ENCODE results near the gene UBR3. TPM values are rescaled to one million over a fixed set of nuclear protein-coding genes. Genes with fewer than 3 reads are reported as not detected.

The UBR3 gene
- polyA plus RNA-seq, 1 donor from 2014 or later = 75.2 TPM

DNA sequence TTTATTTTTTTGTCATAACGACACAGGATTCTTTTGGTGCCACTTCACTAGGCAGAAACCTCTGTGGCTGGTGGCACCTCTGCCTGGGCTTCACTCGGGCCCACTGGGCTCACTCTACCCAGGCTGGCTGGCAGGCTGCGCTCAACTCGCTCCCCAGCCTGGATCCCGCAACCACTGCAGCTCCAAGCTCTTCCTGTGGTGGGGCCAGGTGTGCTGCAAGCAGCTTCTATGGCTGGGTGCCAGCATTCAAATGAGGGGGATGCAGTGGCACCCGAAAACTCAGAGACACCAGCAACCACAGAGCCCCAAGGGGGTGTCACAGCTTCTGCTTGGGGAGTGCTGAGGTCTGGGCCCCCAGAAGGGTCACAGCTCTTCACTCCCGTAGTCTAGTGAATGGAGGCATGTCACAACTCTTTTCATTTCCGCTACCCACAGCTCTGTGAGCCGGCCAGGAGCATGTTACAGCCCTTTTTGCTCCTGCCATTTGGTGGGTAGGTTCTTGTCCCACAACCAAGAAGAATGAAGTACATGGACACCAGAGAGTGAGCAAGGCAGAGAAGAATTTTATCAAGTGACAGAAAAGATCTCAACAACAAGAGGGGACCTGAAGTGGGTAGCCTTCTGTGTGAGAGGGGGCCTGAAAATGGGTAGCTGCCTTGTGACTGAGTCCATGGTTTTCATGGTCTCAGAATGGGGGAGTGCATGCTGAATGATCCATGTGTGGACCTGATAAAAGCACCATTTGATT lies 170.1 kb downstream of the UBR3 start:
- H3K4me2 ChIP-seq (ENCODE audit: low read length) = no peak overlapping the region
- no peaks in the 10 kb centered on the region for H3K9me2 ChIP-seq (ENCODE audit: insufficient read depth, low read length)
- no peak overlapping the region for H2AFZ ChIP-seq (ENCODE audit: low read depth, low read length)
- peaks cover 4% of the 10 kb centered on the region for H3K36me3 ChIP-seq (ENCODE audit: insufficient read depth, low read length)
- H3K9ac ChIP-seq (ENCODE audit: low read length) = no peak overlapping the region
- H3K27ac ChIP-seq (ENCODE audit: low read length) = no peak overlapping the region
- H3K4me3 ChIP-seq (ENCODE audit: low read length) = no peak overlapping the region
- H3K9me3 ChIP-seq (ENCODE audit: low read length) = no peaks in the 10 kb centered on the region
- TF ChIP-seq POLR2AphosphoS5 (IDR thresholded peaks at IDR 0.05) (no peak), SMC3 (conservative IDR thresholded peaks at IDR 0.05; ENCODE audit: poor library complexity) (no peak), MXI1 (conservative IDR thresholded peaks at IDR 0.05; ENCODE audit: poor library complexity, severe bottlenecking) (no peak), RAD21 (conservative IDR thresholded peaks at IDR 0.05) (no peak), EP300 (conservative IDR thresholded peaks at IDR 0.05; ENCODE audit: poor library complexity, severe bottlenecking) (no peak), EZH2 (IDR thresholded peaks at IDR 0.05; ENCODE audit: borderline replicate concordance, insufficient read depth, low read length, poor library complexity, severe bottlenecking) (no peak), TAF1 (IDR thresholded peaks at IDR 0.05; ENCODE audit: low read depth) (no peak)
- TF ChIP-seq, protein P1, sequence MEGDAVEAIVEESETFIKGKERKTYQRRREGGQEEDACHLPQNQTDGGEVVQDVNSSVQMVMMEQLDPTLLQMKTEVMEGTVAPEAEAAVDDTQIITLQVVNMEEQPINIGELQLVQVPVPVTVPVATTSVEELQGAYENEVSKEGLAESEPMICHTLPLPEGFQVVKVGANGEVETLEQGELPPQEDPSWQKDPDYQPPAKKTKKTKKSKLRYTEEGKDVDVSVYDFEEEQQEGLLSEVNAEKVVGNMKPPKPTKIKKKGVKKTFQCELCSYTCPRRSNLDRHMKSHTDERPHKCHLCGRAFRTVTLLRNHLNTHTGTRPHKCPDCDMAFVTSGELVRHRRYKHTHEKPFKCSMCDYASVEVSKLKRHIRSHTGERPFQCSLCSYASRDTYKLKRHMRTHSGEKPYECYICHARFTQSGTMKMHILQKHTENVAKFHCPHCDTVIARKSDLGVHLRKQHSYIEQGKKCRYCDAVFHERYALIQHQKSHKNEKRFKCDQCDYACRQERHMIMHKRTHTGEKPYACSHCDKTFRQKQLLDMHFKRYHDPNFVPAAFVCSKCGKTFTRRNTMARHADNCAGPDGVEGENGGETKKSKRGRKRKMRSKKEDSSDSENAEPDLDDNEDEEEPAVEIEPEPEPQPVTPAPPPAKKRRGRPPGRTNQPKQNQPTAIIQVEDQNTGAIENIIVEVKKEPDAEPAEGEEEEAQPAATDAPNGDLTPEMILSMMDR (IDR thresholded peaks at IDR 0.05; ENCODE audit: poor library complexity, severe bottlenecking) = no peak
- TF ChIP-seq, protein P2, sequence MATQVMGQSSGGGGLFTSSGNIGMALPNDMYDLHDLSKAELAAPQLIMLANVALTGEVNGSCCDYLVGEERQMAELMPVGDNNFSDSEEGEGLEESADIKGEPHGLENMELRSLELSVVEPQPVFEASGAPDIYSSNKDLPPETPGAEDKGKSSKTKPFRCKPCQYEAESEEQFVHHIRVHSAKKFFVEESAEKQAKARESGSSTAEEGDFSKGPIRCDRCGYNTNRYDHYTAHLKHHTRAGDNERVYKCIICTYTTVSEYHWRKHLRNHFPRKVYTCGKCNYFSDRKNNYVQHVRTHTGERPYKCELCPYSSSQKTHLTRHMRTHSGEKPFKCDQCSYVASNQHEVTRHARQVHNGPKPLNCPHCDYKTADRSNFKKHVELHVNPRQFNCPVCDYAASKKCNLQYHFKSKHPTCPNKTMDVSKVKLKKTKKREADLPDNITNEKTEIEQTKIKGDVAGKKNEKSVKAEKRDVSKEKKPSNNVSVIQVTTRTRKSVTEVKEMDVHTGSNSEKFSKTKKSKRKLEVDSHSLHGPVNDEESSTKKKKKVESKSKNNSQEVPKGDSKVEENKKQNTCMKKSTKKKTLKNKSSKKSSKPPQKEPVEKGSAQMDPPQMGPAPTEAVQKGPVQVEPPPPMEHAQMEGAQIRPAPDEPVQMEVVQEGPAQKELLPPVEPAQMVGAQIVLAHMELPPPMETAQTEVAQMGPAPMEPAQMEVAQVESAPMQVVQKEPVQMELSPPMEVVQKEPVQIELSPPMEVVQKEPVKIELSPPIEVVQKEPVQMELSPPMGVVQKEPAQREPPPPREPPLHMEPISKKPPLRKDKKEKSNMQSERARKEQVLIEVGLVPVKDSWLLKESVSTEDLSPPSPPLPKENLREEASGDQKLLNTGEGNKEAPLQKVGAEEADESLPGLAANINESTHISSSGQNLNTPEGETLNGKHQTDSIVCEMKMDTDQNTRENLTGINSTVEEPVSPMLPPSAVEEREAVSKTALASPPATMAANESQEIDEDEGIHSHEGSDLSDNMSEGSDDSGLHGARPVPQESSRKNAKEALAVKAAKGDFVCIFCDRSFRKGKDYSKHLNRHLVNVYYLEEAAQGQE (IDR thresholded peaks at IDR 0.05; ENCODE audit: borderline replicate concordance) = no peak
- H3F3A ChIP-seq (ENCODE audit: insufficient read depth, low read length, poor library complexity, severe bottlenecking) = no peaks in the 10 kb centered on the region
- H3K27me3 ChIP-seq (ENCODE audit: insufficient read depth, low read depth, low read length) = no peaks in the 10 kb centered on the region
- H4K20me1 ChIP-seq (ENCODE audit: insufficient read depth) = no peaks in the 10 kb centered on the region
- no peaks in the 10 kb centered on the region for H3K79me2 ChIP-seq (replicated peaks; ENCODE audit: insufficient read depth, low read length)

GRCh38 chr2:169999054-169999453 lies 171.8 kb downstream of the UBR3 start:
- no peak for TF ChIP-seq EZH2 (IDR thresholded peaks at IDR 0.05; ENCODE audit: borderline replicate concordance, insufficient read depth, low read length, poor library complexity, severe bottlenecking)
- TF ChIP-seq MXI1 (conservative IDR thresholded peaks at IDR 0.05; ENCODE audit: poor library complexity, severe bottlenecking) = no peak
- TF ChIP-seq TAF1 (IDR thresholded peaks at IDR 0.05; ENCODE audit: low read depth) = no peak
- TF ChIP-seq, protein P1 (IDR thresholded peaks at IDR 0.05; ENCODE audit: poor library complexity, severe bottlenecking) = no peak
- no peak for TF ChIP-seq POLR2AphosphoS5 (IDR thresholded peaks at IDR 0.05)
- TF ChIP-seq RAD21 (conservative IDR thresholded peaks at IDR 0.05) = no peak
- TF ChIP-seq EP300 (conservative IDR thresholded peaks at IDR 0.05; ENCODE audit: poor library complexity, severe bottlenecking) = no peak
- no peak for TF ChIP-seq SMC3 (conservative IDR thresholded peaks at IDR 0.05; ENCODE audit: poor library complexity)
- TF ChIP-seq, protein P2 (IDR thresholded peaks at IDR 0.05; ENCODE audit: borderline replicate concordance) = no peak
- no peaks in the 10 kb centered on the region for H3K9me3 ChIP-seq (ENCODE audit: low read length)
- no peak overlapping the region for H2AFZ ChIP-seq (ENCODE audit: low read depth, low read length)
- no peaks in the 10 kb centered on the region for H3K79me2 ChIP-seq (replicated peaks; ENCODE audit: insufficient read depth, low read length)
- H3K4me3 ChIP-seq (ENCODE audit: low read length) = no peak overlapping the region
- H3F3A ChIP-seq (ENCODE audit: insufficient read depth, low read length, poor library complexity, severe bottlenecking) = no peaks in the 10 kb centered on the region
- H4K20me1 ChIP-seq (ENCODE audit: insufficient read depth) = no peaks in the 10 kb centered on the region
- H3K36me3 ChIP-seq (ENCODE audit: insufficient read depth, low read length) = peaks cover 5% of the 10 kb centered on the region
- no peak overlapping the region for H3K27ac ChIP-seq (ENCODE audit: low read length)
- H3K9ac ChIP-seq (ENCODE audit: low read length) = no peak overlapping the region
- no peaks in the 10 kb centered on the region for H3K9me2 ChIP-seq (ENCODE audit: insufficient read depth, low read length)
- no peaks in the 10 kb centered on the region for H3K27me3 ChIP-seq (ENCODE audit: insufficient read depth, low read depth, low read length)
- no peak overlapping the region for H3K4me2 ChIP-seq (ENCODE audit: low read length)
